CD14-positive monocyte (primary cell): ENCODE measurements around the gene ATP4B. TPM values are rescaled to one million over a fixed set of nuclear protein-coding genes. Genes with fewer than 3 reads are reported as not detected.

ENCODE experiments used
- DNase-seq, 3 donors: peaks; one replicate each; pipeline ENCODE4 v3.0.0-alpha.2; 2011 to 2022
- H2AFZ ChIP-seq: 2 replicates; pipeline ENCODE4 v1.6.0; 2012; ENCODE audit warnings: mild to moderate bottlenecking, low read depth, low read length, inconsistent platforms; ENCODE audit not compliant: insufficient read depth, poor library complexity, severe bottlenecking
- H3K27ac ChIP-seq, 2 donors: 1 replicate in 1 of 2; 2 replicates in 1 of 2; pipeline ENCODE4 v1.5.1; 2012 to 2013; ENCODE audit warnings: low read length in 2 of 2, control low read depth in 1 of 2, inconsistent platforms in 1 of 2, low read depth in 1 of 2, mild to moderate bottlenecking in 1 of 2
- H3K27me3 ChIP-seq, 2 donors: one replicate each; pipeline versions ENCODE4 v1.6.0 to v1.6.1; 2011 to 2013; ENCODE audit warnings: low read length in 2 of 2; ENCODE audit not compliant: control insufficient read depth in 2 of 2, insufficient read depth in 2 of 2
- H3K36me3 ChIP-seq, 2 donors: replicated peaks in 1 of 2; 1 replicate in 1 of 2; 2 replicates in 1 of 2; pipeline versions ENCODE4 v1.5.1 to v1.6.1; 2012 to 2013; ENCODE audit warnings: low read length in 2 of 2, control low read depth in 1 of 2, inconsistent platforms in 1 of 2, mild to moderate bottlenecking in 1 of 2; ENCODE audit not compliant: insufficient read depth in 2 of 2, control insufficient read depth in 1 of 2
- H3K4me1 ChIP-seq, 2 donors: 1 replicate in 1 of 2; 2 replicates in 1 of 2; pipeline versions ENCODE4 v1.5.1 to v1.6.1; 2012 to 2013; ENCODE audit warnings: low read length in 2 of 2, control low read depth in 1 of 2, inconsistent platforms in 1 of 2, mild to moderate bottlenecking in 1 of 2, moderate library complexity in 1 of 2; ENCODE audit not compliant: insufficient read depth in 2 of 2, control insufficient read depth in 1 of 2
- H3K4me2 ChIP-seq: replicated peaks from 2 replicates; pipeline ENCODE3; 2012; ENCODE audit warnings: low read length, moderate library complexity, mild to moderate bottlenecking; ENCODE audit not compliant: poor library complexity, severe bottlenecking; ENCODE audit errors: extremely low read depth
- H3K4me3 ChIP-seq, 3 experiments: fragments of 200-600 bp in 1 of 3; sonication (generic) in 1 of 3; replicated peaks in 1 of 3; 1 replicate in 2 of 3; 2 replicates in 1 of 3; pipeline ENCODE4 v1.5.1; 2011 to 2013; ENCODE audit warnings: low read length in 3 of 3, mild to moderate bottlenecking in 3 of 3, control low read depth in 2 of 3, low read depth in 2 of 3, inconsistent platforms in 1 of 3, moderate library complexity in 1 of 3
- H3K79me2 ChIP-seq: 2 replicates; pipeline ENCODE4 v1.6.0; 2012; ENCODE audit warnings: mild to moderate bottlenecking, control low read depth, inconsistent platforms, low read length, moderate library complexity; ENCODE audit not compliant: insufficient read depth
- H3K9ac ChIP-seq: 2 replicates; pipeline ENCODE4 v1.6.0; 2017; ENCODE audit warnings: low read length, mild to moderate bottlenecking; ENCODE audit not compliant: insufficient read depth, poor library complexity, severe bottlenecking
- H3K9me3 ChIP-seq, 2 donors: replicated peaks in 1 of 2; 1 replicate in 1 of 2; 2 replicates in 1 of 2; pipeline versions ENCODE4 v1.5.1 to v1.6.1; 2012 to 2013; ENCODE audit warnings: low read length in 2 of 2, control low read depth in 1 of 2; ENCODE audit not compliant: control insufficient read depth in 1 of 2, insufficient read depth in 1 of 2
- H4K20me1 ChIP-seq: 2 replicates; pipeline ENCODE4 v1.6.0; 2012; ENCODE audit warnings: mild to moderate bottlenecking, low read length, control low read depth, moderate library complexity; ENCODE audit not compliant: insufficient read depth
- H3K27ac Mint-ChIP-seq, 7 donors: one replicate each; pipeline ENCODE4 v1.8.0; 2020; ENCODE audit warnings: mild to moderate bottlenecking in 7 of 7, mixed read lengths in 7 of 7, moderate library complexity in 6 of 7, inconsistent platforms in 2 of 7
- H3K27me3 Mint-ChIP-seq, 3 donors: one replicate each; pipeline ENCODE4 v1.8.0; 2021 to 2022; ENCODE audit warnings: low read depth in 3 of 3, mild to moderate bottlenecking in 3 of 3, mixed read lengths in 3 of 3, moderate library complexity in 3 of 3, inconsistent platforms in 1 of 3
- H3K36me3 Mint-ChIP-seq, 2 donors: one replicate each; pipeline ENCODE4 v1.8.0; 2020; ENCODE audit warnings: mixed read lengths in 2 of 2, inconsistent platforms in 1 of 2, mild to moderate bottlenecking in 1 of 2
- H3K4me1 Mint-ChIP-seq: one replicate; pipeline ENCODE4 v1.8.0; 2020; ENCODE audit warnings: mild to moderate bottlenecking, mixed read lengths
- H3K4me3 Mint-ChIP-seq, 2 donors: one replicate each; pipeline ENCODE4 v1.8.0; 2020; ENCODE audit warnings: mild to moderate bottlenecking in 2 of 2, mixed read lengths in 2 of 2, moderate library complexity in 1 of 2
- H3K9me3 Mint-ChIP-seq, 7 donors: one replicate each; pipeline ENCODE4 v1.8.0; 2020 to 2022; ENCODE audit warnings: mixed read lengths in 7 of 7, mild to moderate bottlenecking in 6 of 7, moderate library complexity in 6 of 7, inconsistent platforms in 2 of 7
- WGBS: methylation state at CpG from one replicate; pipeline ENCODE4 v1.1.5; 2013; ENCODE audit warnings: missing lambda C conversion rate; ENCODE audit not compliant: insufficient coverage; 5-methylcytosine and 5-hydroxymethylcytosine counted together
- intact Hi-C, 2 donors: fragments of 100-400 bp; cut with micrococcal nuclease; formaldehyde crosslinking; loops; one replicate each; pipeline versions ENCODE4 v1.15.0 to v1.15.1; 2023
- polyA plus RNA-seq, 3 donors: library from polyadenylated mRNA; depleted of rRNA in 1 of 3; unstranded in 2 of 3; stranded (reverse) in 1 of 3; fragments of 300-500 nt in 2 of 3; fragments of >200 nt in 1 of 3; fragmentation: Illumina TruSeq in 2 of 3; gene quantifications; 1 replicate in 2 of 3; 2 replicates in 1 of 3; pipeline ENCODE4 v1.2.3, GENCODE V29; 2012 to 2021
- TF ChIP-seq, protein P1 (sequence below): fragments of 200-600 bp; IDR thresholded peaks from one replicate; pipeline ENCODE4 v1.8.0; 2022; ENCODE audit warnings: antibody characterized with exemption, mild to moderate bottlenecking

The ATP4B gene
- polyA plus RNA-seq, 3 donors = not detected

DNA sequence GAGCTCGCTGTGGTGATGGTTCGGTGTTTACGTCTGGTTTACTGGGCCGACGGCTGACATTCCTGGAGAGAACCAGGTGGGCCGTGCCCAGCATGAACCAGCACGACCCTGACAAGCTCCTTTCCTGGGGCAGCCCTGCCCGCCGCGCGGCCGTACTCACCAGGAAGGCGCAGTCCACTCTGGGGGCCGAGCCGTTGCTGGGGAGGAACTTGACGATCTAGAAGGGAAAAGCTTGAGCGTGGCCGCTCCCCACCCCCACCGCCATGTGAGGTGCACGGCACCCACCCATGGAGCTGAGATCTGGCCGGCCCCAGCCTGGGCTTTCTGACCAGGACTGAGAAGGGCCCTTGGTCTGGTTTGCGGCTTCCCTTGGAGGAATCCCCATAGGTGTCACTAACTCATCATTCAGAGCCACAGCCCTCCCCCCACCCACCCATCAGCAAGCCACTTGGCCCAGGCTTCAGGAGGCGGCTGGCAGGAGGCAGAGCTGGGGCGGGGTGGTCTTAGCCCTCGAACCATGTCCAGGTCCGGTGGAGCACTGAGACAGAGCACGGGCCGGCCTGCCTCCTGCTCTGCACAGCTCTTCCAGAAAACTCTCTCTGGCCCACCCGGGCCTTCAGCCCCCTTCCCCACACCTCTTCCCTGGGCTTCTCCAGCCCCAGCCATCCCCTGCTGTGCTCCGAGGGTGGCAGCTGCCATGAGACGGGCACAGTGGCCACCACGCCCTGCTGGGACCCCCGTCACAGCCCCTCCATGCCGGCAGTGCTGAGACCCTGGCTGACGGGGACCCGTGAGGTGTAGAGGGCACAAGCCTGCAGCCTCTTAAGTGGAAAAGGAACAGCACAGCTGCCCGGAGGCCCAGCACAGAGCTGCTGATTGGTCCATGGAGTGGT lies 6.2 kb downstream of the ATP4B start:
- no peak overlapping the region for H3K9ac ChIP-seq
- H3K36me3 ChIP-seq = no peaks in the 10 kb centered on the region
- no peak overlapping the region for H3K4me3 ChIP-seq
- Mint-ChIP-seq H3K27ac (no peak overlapping the region), H3K4me3 (no peak overlapping the region), H3K36me3 (no peaks in the 10 kb centered on the region), H3K9me3 (peaks cover 10 to 16% (median 13%) of the 10 kb centered on the region in 7 donors), H3K27me3 (peaks cover 9 to 13% (median 11%) of the 10 kb centered on the region in 3 donors), H3K4me1 (peaks cover 7% of the 10 kb centered on the region)
- peaks cover 0 to 8% of the 10 kb centered on the region in 2 donors for H3K9me3 ChIP-seq
- intact Hi-C loops = no loop called here
- H3K4me1 ChIP-seq = no peaks in the 10 kb centered on the region
- no peaks in the 10 kb centered on the region for H3K79me2 ChIP-seq
- H3K27me3 ChIP-seq = no peaks in the 10 kb centered on the region
- 96% methylated on average over 35 of the region's 37 CpGs for WGBS
- DNase-seq = no peak
- TF ChIP-seq, protein P1, sequence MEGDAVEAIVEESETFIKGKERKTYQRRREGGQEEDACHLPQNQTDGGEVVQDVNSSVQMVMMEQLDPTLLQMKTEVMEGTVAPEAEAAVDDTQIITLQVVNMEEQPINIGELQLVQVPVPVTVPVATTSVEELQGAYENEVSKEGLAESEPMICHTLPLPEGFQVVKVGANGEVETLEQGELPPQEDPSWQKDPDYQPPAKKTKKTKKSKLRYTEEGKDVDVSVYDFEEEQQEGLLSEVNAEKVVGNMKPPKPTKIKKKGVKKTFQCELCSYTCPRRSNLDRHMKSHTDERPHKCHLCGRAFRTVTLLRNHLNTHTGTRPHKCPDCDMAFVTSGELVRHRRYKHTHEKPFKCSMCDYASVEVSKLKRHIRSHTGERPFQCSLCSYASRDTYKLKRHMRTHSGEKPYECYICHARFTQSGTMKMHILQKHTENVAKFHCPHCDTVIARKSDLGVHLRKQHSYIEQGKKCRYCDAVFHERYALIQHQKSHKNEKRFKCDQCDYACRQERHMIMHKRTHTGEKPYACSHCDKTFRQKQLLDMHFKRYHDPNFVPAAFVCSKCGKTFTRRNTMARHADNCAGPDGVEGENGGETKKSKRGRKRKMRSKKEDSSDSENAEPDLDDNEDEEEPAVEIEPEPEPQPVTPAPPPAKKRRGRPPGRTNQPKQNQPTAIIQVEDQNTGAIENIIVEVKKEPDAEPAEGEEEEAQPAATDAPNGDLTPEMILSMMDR = no peak
- no peak overlapping the region for H3K27ac ChIP-seq
- no peaks in the 10 kb centered on the region for H4K20me1 ChIP-seq
- H3K4me2 ChIP-seq = no peak overlapping the region
- H2AFZ ChIP-seq = no peak overlapping the region

- intact Hi-C loops = no loop called here
- Histone ChIP-seq H3K4me3 (no peak overlapping the region), H3K79me2 (no peaks in the 10 kb centered on the region), H3K9ac (no peak overlapping the region), H3K4me2 (no peak overlapping the region), H3K27ac (no peak overlapping the region), H3K36me3 (no peaks in the 10 kb centered on the region), H4K20me1 (no peaks in the 10 kb centered on the region), H3K27me3 (no peaks in the 10 kb centered on the region), H3K9me3 (peaks cover 6 to 16% of the 10 kb centered on the region in 2 donors), H2AFZ (no peak overlapping the region), H3K4me1 (no peaks in the 10 kb centered on the region)
- DNase-seq = no peak
- H3K36me3 Mint-ChIP-seq = no peaks in the 10 kb centered on the region
- no peak overlapping the region for H3K27ac Mint-ChIP-seq
- 95% methylated on average over 16 of the region's 16 CpGs for WGBS
- peaks cover 7% of the 10 kb centered on the region for H3K4me1 Mint-ChIP-seq
- H3K27me3 Mint-ChIP-seq = peaks cover 9 to 13% (median 13%) of the 10 kb centered on the region in 3 donors
- TF ChIP-seq, protein P1 = no peak
- H3K4me3 Mint-ChIP-seq = no peak overlapping the region
- H3K9me3 Mint-ChIP-seq = peaks cover 13 to 24% (median 21%) of the 10 kb centered on the region in 7 donors
These were observed 7.3 kb downstream of the ATP4B start for GRCh38 chr13:113650731-113651148.
